ENCODE measurements around the gene ASB8.
"Not testable (repeated sequence)": the region's sequence is repeated elsewhere in the genome, so short reads cannot be mapped to it uniquely, and the experiment has no call there.

ASB8 gene

DNA sequence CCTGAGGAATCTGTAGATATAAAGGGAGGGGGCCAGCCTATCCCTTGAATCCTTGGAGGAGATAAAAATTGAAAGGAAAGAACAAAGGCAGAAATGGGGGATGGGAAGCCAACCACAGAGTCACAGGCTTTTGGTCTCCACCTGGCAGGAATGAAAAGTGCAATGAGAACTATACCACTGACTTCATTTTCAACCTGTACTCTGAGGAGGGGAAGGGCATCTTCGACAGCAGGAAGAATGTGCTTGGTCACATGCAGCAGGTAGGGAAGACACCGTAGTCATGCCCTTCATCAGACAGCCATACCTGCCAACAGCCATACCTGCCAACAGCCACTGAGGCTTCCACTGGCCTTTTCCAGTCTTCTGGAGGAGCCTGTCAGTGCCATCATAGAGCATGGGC is 13.4 kb downstream of the ASB8 start:
- in situ Hi-C loops (cut with MboI; ENCODE audit: low sequenced_read_pairs) = no loop called here

DNA sequence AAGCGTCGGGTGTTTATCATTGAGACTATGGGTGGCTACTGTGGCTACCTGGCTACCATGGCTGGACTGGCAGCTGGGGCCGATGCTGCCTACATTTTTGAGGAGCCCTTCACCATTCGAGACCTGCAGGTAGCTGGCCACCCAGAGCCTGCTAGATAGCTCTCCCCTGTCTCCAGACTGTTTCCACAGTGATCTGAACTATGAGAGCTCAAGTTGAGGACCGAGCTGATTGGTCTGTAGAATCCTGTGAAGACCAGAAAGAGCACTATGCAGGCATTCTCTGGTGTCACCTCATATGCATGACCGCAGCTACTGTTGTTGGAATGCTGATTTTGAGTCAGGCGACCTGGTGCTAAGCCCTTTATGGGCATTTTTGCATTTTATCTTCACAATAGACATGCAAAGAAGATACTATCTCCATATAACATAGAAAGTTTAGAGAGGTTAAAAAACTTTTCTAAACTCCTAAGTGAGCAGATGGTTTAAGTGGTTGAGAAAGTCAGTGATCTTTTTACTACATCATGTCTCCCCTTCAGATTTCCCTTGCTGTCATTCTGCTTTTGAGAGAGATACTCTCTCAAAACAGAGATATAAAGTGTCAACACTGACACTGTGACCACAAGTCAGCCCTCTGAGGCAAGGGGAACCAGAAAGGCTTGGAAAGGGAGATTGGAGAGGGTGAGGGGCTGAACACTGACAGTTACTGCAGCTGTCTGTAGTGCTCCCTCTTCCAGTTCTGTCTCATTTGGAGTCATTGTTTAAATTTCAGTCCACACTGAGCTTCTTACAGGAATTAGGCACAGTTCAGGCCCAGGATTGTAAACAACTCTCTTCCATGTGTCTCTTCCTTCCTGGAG is 14.3 kb downstream of the ASB8 start:
- in situ Hi-C loops (cut with MboI; ENCODE audit: low sequenced_read_pairs) = no loop called here

DNA sequence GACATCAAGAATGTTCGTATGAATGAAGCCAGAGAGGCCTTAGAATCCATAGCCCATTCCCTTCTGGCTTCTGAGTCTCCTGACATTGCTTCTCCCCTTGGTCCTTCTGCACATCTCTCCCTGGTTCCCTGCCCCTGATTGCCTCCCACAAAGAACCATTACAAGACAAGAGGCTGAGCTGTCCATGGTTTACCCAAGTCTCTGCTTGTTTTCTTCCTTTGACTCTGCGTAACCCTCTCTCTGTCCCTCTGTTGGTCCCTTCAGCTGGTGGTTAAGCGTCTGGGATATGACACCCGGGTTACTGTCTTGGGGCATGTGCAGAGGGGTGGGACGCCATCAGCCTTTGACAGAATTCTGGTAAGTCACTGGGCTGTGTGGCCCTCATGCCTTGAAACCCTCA is 22.3 kb downstream of the ASB8 start:
- in situ Hi-C loops (cut with MboI; ENCODE audit: low sequenced_read_pairs) = no loop called here

DNA sequence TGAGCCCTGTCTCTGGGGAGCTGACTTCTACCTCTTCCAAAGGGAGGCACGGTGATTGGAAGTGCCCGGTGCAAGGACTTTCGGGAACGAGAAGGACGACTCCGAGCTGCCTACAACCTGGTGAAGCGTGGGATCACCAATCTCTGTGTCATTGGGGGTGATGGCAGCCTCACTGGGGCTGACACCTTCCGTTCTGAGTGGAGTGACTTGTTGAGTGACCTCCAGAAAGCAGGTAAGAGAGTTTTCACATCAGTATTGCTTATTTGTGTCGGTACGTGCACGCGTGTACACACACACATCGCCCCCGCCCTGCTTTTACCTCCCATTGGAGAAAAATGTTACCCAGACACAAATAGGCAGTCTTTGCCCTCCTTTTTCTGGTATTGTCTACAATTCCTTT is 24.5 kb downstream of the ASB8 start:
- in situ Hi-C loops (cut with MboI; ENCODE audit: low sequenced_read_pairs) = no loop called here

DNA sequence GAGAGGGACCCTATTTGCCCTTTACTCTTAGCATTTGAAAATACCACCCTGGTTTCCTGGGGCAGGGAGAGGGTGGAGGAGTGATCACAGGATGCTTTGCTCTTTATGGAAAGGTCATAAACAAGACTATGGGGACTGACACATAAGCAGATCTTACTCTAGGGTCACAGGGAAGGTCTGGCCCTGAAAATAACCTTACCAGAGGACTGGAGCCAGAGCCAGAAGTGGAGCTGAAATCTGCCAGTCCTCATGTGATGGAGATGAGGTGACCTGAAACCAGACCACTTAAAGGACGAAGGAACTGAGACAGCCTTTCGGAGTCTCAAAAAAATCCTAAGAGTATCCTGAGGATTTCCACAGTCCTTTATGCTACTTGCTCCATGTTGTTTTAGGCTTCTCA is 25.8 kb downstream of the ASB8 start:
- in situ Hi-C loops (cut with MboI; ENCODE audit: low sequenced_read_pairs) = no loop called here

DNA sequence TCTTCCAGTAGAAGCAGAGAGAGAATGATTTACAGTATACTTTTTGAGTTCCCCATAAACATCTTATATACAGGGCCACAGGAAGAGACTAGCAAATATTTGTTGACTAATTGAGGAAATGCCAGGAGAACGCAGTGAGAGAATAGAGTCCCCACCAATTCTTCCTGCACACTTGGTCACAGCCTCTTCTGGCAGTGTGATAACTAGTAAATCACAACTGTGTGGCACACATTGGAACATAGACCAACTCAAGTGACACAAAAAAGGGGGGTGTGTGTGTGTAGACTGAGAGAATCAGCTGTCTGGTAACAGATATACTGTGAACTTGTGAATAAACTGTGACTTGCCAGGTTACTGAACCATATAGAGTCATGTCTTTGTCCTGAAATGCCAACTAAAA is 27.9 kb downstream of the ASB8 start:
- in situ Hi-C loops (cut with MboI; ENCODE audit: low sequenced_read_pairs) = no loop called here

DNA sequence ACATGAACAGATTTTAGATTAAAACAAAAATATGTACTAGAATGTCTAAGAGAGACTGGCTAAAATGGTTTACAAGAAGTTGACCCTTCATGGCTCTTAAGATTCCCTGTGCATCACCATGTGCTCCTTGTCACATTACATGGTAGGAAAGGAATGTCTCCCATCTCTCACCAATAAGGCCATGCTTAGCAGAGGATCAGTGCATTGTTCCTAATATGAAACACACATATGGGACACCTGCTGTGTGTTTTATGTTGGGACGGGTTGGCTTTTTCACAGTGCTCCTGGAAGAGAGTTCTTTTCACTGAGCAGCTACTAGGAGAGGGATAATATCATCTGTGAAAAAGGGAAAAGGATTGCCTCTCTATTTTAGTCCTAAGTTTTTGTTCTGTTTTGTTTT is 28.5 kb downstream of the ASB8 start:
- in situ Hi-C loops (cut with MboI; ENCODE audit: low sequenced_read_pairs) = no loop called here

DNA sequence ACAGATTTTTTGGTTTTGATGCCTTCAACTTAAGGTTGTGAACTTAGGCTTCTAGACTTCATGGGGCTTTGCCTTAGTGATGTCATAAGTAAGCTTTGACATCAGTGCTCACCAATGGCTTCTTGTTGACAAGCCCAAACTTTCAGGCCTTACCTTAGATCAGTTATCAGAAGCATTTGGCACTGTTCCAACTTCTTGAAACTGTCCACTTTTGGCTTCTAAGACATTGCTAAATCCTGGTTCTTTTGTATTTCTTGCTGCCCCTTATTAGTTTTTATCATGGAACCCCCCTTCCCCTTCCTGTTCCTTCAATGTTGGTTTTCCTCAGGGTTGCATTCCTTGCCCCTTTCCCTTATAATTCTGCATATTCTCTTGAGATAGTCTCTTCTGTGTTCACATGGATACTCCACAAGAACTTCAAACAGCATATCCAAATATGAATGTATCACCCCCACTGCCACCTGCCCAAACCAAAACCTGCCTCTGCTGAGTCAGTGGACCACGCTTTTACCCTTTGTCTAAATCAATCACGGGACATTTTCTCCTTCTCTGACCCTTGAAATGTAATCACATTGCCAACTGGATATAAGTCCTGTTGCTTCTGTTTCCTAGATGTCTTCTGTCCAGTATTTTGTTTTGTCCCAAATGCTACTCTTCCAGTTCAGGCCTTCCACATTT is 30.2 kb downstream of the ASB8 start:
- in situ Hi-C loops (cut with MboI; ENCODE audit: low sequenced_read_pairs) = no loop called here

DNA sequence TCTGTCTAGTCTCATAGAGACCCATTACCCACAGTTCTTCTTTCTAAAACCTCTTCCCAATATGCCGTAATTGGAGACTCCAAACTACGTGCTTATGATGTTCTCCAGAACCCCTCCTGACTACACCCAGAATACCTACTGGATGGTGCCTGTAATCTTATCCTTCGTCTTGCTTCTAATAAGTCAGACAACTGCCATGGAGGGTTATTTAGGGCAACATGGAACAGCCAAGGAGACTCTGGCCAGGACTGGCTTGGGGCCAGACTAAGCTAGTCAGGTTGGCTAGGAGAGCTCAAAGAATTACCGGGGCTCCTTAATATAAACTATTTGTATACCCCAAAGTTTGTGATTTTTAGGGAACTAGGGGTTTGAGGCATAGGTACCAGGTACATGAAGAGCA is 31.3 kb downstream of the ASB8 start:
- in situ Hi-C loops (cut with MboI; ENCODE audit: low sequenced_read_pairs) = no loop called here

DNA sequence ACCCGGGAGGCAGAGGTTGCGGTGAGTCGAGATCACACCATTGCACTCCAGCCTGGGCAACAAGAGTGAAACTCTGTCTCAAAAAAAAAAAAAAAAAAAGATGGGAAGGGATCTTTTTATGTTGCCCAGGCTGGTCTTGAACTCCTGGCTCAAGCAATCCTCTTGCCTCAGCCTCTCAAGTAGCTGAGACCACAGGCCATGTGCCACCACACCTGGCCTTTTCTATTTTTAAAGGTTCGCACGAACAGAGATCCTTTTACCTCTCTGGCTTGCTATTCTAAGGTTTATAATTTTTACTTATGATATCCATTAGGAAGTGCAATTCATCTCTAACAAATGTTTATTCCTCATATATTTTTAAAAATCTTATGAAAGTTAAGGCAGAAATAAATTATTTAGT is 31.8 kb downstream of the ASB8 start:
- in situ Hi-C loops (cut with MboI; ENCODE audit: low sequenced_read_pairs) = not testable (repeated sequence)

DNA sequence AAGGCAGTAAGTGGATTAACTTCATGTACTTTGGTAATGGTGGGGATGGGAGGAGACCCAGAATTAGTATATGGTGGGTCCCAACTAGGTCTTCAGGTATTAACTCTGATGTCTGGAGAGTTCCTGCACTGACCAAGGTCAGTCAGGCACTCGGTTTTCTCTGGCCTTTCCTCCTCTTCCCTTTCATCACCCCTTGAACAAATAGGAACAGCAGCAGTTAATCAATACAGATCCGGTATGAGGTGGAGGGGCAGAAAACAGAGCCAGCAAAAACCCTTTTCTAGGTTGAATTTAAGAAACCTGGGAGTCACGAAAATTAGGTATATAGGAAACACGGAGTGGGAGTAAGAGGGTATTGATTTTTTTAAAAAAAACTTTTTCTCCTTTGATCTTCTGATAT is 34.1 kb downstream of the ASB8 start:
- in situ Hi-C loops (cut with MboI; ENCODE audit: low sequenced_read_pairs) = no loop called here

DNA sequence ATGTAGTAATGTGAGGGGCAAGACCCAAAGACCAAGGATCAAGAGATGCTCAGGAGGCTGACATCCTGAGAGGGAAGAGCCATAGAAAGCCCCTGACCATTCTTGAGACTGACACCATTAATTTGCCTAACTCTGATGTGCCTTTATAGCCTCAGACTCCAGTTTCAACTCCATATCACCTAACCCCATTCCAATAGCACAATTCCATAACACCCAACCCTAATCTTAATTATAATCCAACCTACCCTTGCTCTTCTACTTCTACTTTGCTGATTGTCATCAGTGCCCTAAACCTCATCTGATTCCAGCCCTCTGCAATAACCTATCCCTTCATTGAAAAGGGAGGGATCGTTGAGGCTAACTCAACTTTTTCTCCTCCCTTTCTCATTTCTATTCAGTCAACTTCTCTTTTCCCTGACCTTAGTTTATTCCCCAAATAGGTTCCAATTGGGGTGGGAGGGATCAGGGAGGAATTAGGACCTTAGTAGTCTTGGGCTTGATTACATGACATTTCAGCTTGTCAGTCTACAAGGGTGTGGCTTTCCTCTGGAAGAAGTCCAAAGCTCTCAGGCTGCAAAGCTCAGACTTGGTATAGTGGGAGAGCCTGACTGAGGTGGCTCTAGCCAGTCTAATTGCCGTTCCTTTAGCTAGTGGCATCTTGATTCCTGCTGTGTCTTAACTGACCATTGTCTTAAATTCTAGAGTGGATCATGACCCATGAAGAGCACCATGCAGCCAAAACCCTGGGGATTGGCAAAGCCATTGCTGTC is 35.1 kb downstream of the ASB8 start:
- in situ Hi-C loops (cut with MboI; ENCODE audit: low sequenced_read_pairs) = no loop called here

DNA sequence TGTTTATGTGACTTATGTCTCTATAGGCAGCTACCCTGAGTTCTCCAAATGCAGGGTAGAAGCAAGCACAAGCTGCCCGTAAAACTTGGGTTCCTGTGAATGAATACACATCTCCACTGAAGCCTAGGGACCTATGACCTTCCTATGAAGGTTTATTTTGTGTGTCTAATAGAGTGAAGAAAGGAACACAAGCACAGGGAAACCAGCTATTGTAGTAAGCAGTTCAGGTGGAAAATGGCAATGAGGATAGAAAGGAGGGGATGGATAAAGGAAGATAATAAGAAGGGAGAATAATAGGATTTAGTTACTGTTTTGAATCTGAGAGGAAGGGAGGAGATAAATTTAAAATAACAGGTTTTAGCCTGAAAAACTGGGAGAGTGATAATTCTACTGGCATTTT is 35.8 kb downstream of the ASB8 start:
- in situ Hi-C loops (cut with MboI; ENCODE audit: low sequenced_read_pairs) = no loop called here

DNA sequence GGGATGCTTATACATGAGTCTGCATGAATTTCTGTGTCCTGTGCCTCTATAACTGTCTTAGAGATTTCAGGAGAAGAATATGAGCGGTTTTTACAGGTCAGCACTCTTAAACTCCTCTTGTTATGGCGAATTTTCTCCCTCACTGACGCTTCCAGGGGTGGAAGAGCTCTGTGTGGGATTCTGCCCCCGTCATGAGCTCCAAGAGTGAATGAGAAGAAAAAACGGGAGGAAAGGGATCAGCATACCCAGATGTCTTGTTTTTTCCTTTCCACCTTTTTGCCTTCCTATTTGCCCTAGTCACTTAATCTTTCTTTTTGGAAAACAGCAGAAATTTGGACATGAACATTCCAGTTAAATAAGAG is 37.5 kb downstream of the ASB8 start:
- in situ Hi-C loops (cut with MboI; ENCODE audit: low sequenced_read_pairs) = no loop called here

DNA sequence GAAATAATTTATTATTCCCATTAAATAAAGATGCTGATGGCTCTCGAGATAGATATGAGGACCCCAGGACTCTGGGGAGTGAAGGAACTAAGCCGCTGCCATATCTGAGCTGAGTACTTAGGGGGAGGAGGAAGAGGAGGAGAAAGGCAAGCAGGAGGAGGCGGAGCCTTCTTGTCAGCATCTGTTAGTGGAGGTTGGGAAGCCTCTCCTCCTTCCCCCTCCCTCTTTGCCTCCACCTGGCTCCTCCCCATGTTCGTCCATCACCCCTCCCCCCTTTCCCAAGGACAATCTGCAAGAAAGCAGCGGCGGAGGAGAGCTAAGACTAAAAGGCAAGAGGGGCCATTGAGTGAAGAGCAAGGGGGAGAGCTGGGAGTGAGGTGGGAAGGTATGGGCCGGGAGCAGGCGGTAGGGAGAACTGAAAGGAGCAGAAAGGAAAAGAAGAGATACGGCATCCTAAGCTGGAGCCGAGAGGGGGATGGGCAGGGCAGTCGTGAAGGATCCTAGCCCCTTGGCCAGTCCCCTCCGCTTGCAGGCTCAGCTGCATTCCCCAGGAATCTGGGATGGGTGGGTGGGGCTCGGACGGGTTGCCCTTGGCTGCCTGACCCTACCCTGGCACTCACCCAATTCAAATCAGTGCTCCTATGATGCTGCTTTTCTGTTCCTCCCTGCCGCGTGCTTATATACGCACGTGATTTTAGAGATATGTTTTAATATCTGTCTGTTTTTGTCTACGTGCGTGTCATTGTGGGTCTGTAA is 38.1 kb downstream of the ASB8 start, which contains the start of gene PFKM:
PFKM (plus strand) TSS at position 287 of the 756 bp plus-strand sequence. CDS start 3,411 bp downstream, outside the sequence.
- in situ Hi-C loops (cut with MboI; ENCODE audit: low sequenced_read_pairs) = no loop called here

DNA sequence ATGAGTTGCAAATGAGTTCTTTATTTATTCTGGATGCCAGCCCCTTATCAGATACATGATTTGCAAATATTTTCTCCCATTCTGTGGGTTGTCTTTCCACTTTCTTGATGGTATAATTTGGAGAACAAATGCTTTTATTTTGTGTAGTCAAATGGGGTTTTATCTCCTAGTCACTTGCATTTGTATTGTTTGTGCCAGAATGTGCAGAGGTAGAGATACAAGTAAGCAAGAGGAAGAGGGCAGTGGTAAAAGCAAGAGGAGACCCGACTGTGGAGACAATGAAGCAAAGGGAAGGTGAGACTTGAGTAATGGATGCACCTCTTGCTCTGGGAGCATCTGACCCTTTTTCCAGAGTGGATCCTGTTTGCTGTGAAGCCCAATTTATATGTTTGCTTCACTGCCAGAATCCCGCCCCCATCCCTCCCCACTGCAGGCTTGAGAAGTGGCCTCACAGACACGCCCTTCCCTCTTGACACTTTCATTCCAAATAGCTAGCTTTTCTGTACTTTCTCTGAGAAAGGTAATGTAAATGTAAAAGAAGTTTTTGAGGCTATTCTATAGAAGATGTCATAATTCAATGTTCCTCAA is 38.9 kb downstream of the ASB8 start:
- in situ Hi-C loops (cut with MboI; ENCODE audit: low sequenced_read_pairs) = no loop called here

DNA sequence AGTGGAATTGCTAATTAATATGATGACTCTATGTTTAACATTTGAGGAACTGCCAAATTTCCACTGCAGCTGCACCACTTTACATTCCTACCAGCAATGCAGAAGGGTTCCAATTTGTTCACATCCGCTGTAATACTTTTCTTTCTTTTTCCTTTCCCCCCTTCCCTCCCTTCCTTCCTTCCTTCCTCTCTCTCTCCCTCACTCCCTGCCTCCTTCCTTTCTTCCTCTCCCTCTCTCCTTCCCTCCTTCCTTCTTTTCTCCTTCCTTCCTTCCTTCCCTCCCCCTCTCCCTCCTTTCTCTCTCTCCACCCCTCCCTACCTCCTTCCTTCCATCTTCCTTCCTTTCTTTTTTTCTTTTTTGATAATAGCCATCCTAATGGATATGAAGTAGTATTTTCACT is 41.4 kb downstream of the ASB8 start:
- in situ Hi-C loops (cut with MboI; ENCODE audit: low sequenced_read_pairs) = no loop called here

DNA sequence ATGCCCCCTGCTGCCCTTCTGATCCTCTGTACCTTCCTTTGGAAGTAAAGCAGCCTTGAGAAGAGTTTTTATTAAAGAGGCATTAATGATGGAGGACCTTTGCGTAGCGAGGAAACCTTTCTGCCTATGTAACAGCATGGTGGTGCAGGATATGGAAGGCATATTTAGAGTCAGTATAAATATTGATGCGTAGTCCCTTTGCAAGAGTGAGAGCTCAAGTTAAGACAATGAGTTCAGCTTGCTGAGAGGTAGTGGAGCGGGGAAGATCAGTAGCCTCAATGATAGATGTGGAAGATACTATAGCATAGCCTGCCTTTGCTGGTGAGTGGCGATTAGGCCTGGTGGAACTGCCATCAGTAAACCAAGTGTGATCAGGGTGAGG is 46.0 kb downstream of the ASB8 start:
- in situ Hi-C loops (cut with MboI; ENCODE audit: low sequenced_read_pairs) = not testable (repeated sequence)

DNA sequence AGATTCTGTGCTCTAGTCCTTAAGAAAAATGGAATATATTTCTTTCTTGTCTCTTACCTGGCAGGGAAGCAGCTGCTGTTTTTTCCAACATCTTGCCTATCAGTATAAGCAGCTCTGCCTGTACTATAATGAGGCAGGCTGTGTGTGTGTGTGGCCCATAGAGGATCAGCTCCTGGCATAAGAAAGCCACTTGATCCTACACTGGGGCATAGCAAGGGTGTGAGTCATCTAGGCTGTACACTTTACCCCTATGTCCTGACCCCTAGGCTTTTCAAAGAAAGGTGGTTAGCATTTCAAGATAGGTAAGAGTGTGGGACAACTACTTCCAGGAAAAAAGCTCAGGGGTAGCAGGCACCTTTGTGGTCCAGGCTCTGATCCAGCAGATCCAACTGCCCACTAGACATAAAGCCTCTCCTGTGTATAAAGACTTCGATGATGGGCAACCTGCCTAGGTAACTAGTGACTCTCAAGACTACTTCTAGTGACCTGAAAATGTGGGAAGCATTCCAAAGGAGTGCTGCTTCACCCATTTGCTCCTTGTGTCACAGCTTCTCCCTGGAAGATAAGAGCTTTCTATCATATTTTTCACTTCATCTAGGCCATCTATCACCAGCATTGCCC is 46.5 kb downstream of the ASB8 start:
- in situ Hi-C loops (cut with MboI; ENCODE audit: low sequenced_read_pairs) = no loop called here

DNA sequence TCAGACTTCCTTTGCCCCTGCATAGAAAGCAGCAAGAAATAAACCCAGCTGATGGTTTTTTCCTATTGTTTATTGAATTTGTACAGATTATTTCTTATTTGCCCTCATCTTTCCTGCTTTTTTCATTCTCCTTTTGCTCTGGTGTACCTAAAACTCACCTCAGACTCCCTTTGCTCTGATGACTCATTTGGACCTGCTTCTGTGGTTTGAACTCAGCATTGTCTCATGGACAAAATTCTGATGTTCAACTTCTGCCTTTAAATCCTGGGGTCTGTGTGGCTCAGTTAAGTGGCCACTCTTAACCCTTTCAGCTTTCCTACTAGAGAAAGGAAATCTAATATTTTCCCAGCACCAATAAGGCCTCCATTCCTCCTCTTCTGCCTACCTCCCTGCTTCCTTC is 47.9 kb downstream of the ASB8 start:
- in situ Hi-C loops (cut with MboI; ENCODE audit: low sequenced_read_pairs) = no loop called here
